Activated T-cell treated with anti-CD3 and anti-CD28 coated beads, Interleukin-2, amount 50 U/mL, for 1 hour (primary cell): ENCODE data around the gene NRP1.
"Not testable (repeated sequence)": the region's sequence is repeated elsewhere in the genome, so short reads cannot be mapped to it uniquely, and the experiment has no call there.

Experiments used
- DNase-seq: peaks from one replicate; pipeline ENCODE4 v3.0.0-alpha.2; 2020

NRP1 gene

GRCh38 chr10:33233635-33234034 is 100.8 kb downstream of the NRP1 start:
- DNase-seq = no peak

- no peak for DNase-seq
Observed at GRCh38 chr10:33233221-33233620, 101.2 kb downstream of the NRP1 start.

DNA sequence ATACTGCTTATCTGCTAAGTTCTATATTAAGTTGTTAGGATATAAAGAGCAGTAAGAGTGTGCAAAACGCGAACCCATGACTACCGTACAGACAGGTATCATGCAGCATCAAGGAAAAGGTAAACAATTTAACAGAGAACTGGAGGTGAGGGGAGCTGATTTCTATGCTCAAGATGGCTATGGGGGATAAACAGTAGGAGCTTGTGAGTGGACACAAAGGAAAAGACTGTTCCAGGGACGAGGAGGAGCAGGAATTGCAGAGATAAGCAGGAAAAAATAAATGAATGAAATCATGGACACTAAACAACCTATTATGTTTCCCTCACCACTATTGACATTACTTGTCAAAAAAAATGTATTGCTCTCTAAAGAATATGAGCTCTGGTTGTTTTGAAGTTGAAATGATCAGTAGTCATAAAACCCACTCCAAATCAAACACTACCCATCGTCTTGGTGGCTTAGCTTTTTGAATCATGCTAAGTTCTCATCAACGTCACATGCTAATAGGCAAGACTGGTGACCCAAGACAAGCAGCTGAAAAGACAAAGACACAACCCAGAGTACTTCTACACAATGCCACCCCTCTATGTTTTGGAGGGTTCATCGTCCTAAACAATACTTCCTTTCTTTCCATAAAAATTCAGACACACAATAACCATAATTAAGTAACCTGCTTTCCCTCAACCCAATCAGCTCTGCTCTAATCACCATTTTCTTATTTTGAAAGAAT is 102.7 kb downstream of the NRP1 start:
- no peak for DNase-seq

DNA sequence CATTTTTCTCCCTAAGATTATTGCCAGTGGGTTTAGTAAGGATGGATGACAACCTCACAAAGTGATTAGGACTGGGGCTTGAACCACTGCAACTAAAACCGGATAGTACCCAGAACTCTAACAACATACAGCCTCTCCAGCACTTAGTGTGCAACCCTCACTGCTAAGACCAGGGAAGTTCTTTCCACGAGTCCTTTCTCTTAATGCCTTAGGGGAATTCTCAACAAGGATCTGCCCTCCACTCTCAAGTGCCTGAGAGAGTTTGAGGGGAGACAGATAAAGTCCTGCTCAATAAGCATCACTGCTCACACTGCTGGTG is 104.6 kb downstream of the NRP1 start:
- DNase-seq = no peak

GRCh38 chr10:33229252-33229948 is 105.1 kb downstream of the NRP1 start:
- DNase-seq = no peak

DNA sequence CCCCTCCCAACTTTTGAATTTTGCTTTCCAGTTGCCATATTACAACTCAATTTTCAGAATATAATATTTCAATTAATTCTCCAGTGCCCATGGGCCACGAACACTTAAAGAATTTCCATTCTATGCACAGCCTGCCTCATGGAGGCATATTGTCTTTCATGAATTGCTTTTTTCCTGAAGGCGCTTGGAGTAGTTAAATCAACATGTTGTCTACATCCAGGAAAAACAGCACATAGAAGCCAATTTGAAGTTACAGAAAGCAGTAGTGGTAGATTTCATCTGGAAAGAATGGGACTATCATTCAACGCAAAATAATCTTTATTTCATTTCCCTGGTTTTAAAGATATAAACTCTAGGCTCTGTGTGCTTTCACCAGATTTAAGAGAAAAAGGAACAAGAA is 106.0 kb downstream of the NRP1 start:
- DNase-seq = no peak

GRCh38 chr10:33227489-33227888 is 107.0 kb downstream of the NRP1 start:
- no peak for DNase-seq

GRCh38 chr10:33224251-33224965 is 110.1 kb downstream of the NRP1 start:
- DNase-seq = no peak

GRCh38 chr10:33223326-33224000 is 111.0 kb downstream of the NRP1 start:
- DNase-seq = no peak

GRCh38 chr10:33222304-33222703 is 112.2 kb downstream of the NRP1 start:
- not testable (repeated sequence) for DNase-seq

DNA sequence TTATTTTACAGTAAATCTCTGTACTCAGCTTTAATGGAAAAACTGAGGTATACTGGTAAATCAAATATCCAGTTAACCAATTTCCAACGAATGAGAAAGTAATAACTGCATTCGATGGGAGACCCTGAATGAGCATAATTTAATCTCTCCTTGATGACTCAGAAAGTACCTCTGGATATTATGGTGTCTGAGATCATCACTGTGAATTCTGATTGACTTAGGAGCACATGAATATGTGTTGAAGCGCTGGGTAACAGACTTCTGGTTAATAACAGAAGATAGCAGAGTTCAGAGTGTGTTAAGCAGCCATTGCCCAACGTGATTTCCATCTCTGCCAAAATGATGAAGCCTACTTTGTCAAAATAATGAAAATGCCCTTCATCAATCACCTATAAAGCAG is 116.6 kb downstream of the NRP1 start:
- no peak for DNase-seq

DNA sequence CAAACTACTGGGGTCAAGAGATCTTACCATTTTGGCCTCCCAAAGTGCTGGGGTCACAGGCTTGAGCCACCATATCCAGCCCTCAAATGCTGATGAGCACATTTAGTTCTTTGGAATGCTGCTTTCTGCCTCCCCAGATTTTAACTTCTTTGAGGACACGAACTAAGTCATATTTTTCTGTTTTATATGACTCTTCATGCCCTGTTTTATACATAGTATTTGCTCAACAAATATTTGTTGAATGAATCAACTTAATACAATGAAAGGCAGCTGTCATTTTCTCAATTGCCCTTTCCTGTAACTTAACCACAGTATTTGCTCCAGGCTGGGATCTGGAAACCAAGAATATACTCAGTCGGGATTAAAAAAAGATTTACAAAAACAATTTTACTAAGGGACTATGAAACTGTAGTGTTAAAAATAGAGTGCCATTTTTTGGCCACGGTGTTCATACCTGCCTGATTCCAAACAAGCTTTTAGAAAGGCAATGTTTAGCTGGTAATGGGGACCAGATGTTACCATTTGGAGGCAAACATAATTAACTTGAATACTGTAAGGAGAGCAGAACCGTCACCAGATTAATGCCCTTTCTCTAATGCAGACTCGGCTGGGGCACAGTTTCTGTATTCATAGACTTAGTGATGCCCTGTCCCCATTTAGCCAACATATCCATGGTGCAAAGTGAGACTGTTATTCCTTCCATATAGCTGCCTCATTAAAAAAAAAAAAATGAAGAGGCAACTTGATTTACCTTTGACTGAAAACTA is 117.6 kb downstream of the NRP1 start:
- DNase-seq = no peak

GRCh38 chr10:33215635-33216034 is 118.8 kb downstream of the NRP1 start:
- no peak for DNase-seq

DNA sequence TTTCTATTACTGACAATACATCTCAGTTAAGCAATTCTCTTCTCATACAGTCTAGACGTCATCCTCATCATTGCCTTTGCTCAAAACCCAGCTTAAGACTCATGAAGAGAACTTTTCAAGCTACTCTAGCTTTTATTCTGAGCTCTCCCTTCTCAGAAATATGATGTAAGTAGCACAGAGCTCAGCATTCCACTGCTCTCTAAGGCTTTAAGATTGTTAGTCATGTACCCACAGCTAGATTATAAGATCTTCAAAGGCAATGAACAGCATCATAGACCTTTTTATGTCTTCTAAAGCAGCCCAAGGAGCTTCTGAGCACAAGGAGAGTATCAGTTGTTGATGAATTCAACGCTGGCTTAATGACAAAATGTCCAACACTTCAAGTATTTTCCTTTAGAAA is 119.3 kb downstream of the NRP1 start:
- no peak for DNase-seq

DNA sequence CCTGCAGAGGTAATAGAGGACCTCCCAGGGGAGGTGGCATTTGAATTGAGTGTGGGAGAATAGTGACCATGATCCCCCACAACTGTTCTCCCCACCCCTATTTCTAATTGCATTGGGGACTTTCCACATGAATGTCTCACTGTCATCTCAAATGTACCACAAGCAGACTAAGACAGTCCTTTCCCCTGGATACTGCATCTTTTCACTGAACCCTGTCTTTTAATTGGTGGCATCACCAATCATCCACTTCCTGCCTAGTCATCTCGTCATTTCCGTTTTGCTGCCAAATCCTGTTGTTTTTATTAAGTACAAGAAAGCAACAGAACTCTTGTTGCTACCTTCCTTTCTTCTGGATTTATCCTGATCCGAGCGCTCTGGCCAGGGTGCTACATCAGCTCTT is 120.3 kb downstream of the NRP1 start:
- no peak for DNase-seq

- no peak for DNase-seq
Observed at GRCh38 chr10:33212061-33212748, 122.3 kb downstream of the NRP1 start.

- DNase-seq = no peak
Observed at GRCh38 chr10:33211106-33211878, 123.2 kb downstream of the NRP1 start.

DNA sequence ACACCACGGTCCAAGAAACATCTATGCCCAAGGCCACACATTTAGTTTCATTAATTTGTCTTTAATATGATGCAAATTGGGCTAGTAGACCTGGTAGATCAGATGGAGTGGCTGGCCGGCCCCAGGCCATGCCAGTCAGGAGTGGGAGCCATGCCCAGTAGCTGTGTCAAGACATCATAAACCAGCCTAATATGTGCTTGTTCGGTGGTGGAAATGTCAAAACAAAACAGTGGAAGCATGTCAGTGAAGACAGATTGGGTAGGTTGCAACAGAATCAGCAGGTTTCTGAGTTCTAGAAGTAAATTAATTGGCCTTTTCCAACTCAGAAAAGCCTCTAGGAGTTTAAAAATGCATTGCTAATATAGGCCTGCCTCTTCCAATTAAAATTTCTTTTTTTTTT is 124.7 kb downstream of the NRP1 start:
- DNase-seq = no peak

DNA sequence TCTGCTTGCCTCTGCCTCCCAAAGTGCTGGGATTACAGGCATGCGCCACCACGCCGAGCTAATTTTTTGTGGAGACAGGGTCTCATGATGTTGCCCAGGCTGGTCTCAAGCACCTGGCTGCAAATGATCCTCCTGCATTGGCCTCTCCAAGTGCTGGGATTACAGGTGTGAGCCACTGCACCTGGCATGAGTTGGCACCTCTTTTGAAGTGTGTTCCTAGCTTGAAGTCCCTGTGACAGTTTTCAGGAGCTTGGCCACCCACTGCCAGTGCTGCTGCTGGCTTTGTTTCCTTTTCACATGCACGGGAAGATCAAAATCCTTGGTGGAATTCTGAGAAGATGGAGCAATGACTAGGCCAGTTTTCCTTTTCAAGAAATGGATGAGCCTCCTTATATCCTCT is 126.3 kb downstream of the NRP1 start:
- DNase-seq = no peak

DNA sequence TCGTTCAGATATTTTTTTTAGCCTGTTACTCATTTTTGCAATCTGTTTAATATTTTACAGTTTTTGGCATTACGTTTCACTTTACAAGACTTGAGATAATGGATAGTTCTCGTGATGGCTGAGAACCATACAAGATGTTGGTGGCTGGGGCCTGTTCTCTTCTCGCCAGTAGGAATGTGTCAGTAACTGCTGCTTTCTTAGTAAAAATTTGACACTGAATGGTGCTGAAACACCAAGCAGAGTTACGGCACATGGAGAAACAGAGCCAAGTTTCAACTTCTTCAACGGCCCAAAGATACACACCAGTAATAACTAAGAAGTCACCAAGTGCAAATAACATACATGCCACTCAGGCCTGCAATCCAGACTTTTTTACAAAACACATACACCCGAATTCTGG is 130.4 kb downstream of the NRP1 start:
- no peak for DNase-seq

DNA sequence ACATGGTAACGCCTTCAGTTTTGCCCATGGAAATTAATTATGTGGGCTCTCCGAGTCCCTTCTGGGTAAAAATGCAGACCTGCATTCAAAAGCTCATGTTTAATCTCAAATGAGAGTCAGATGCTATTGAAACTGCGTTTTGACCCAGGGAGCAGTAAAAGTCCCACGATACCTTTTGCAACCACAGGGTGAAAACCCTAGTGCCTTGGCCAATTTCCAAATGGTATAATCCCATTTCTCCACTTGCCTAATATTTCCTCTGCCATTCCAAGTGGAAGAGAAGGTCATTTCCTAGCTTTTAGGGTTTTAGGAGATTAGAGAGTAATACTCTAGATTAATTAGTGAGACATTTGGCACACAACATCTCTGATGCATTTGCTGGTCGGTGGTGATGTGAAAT is 132.5 kb downstream of the NRP1 start:
- DNase-seq = no peak
